Hematopoietic multipotent progenitor cell treated with erythropoietin and hydrocortisone succinate and interleukin-3 and kit ligand, for 17 days (in vitro differentiated cells): ENCODE data around the gene FAM219B.
"Not testable (repeated sequence)": the region's sequence is repeated elsewhere in the genome, so short reads cannot be mapped to it uniquely, and the experiment has no call there.

ENCODE experiments used
- DNase-seq: peaks from one replicate; pipeline ENCODE4 v3.0.0-alpha.2; 2015; ENCODE audit warnings: low spot score

FAM219B gene

DNA sequence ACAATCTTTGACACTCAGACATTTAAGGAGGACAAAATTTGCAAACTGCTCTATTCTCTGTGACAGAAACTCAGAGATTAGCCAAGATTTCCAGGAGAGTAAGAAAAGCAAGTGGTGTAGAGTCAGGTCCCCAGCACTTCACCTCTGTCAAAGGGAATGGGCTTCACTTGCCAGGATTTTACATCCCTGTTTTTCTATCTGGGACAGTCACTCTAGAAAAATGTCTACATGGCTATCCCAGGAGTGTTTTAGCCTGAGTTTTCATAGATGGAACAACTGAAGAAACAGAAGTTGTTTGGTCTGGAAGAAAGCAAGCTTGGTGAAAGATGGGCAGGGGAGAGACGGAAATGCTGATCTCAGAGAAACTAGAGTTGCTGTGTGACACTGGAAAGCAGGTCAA is 3.0 kb downstream of the FAM219B start:
- no peak for DNase-seq

DNA sequence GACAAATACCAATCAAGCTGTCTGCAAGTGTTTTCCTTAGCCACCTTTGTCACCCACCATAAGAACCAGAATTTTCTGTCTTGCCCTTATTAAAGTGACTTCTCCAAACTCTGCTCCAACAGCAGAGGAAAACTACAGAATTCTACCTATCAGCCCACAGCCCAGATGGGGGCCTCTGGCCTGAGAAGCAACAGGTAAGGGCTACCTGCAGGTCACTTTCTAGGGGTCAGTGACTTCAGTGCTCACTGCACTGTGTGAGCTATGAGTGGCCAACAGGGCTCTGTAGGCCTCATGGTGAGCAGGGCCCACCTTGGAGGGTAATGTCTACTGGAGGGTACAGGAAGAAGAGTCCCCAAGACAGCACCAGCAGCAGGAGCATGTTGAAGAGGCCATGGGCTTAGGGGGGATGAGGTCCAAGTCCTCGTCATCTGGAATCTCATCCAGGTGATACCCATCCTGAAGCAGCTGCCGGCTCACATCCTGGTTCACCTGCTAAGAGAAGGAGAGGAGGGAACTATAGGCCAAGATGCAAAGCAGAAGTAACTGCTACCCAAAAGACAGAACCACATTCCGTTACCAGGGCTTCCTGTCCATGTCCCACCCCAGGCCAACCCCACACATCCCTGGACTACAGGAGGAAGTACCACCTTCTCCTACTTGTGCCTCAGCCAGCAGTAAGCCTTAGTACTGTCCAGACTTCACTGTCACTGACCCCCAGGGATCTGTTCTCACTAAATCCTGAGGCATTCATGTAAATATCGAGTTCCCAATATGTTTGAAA is 4.2 kb downstream of the FAM219B start:
- no peak for DNase-seq

DNA sequence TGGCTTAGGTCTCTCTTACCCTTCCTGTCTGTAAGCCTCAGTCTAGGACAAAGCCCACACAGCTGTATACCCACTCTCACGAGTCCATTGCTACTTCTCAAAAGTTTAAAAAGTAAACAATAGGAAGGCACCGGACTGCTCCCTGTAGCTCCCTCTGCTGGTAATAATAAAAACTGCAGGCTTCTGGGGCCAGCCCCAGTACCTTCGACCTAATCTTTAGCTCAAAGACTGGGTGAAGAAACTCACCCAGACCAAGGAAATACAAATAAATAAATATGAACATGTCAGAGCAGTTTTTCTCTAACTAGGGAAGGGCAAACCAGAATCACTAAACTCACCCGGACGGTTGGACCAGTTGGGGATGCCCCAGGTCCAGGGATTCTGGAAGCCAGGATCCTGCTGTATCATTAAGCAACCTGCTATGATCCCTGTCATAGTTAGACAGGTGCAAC is 5.0 kb downstream of the FAM219B start:
- DNase-seq, result peak; percentile 81

DNA sequence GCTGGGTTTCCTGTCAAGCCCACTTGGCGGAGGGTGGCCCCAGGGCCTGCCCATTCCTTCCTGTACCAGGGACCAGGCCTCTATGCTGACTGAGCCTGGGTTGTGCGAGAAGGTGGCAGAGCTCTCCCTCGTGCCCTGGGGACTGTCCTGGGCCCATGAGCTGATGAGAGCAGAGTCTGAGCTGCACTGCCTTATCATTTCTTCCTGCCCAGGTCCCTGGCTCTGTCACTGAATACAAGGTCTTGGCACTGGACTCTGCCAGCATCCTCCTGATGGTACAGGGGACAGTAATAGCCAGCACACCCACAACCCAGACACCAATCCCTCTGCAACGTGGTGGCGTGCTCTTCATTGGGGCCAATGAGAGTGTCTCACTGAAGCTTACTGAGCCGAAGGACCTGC is 9.3 kb downstream of the FAM219B start:
- DNase-seq, result no peak

DNA sequence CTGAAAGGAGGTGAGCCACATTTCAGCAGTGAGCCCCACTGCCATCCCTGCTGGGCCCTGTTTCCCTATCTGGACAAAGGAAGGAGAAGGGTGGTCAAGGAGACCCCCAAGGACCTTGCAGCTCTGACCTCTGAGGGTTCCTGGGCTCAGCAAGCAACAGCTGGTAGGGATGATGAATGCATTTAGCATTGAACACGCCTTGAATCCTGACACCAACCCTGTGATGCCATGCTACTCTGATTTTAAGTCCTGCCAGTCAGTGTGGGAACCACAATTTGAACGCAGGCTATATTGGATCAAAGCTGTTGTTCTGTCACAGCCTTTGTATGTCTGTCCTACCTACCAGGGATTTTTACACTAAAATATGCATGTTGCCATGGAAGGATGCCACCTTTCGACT is 10.3 kb downstream of the FAM219B start:
- DNase-seq, result no peak

DNA sequence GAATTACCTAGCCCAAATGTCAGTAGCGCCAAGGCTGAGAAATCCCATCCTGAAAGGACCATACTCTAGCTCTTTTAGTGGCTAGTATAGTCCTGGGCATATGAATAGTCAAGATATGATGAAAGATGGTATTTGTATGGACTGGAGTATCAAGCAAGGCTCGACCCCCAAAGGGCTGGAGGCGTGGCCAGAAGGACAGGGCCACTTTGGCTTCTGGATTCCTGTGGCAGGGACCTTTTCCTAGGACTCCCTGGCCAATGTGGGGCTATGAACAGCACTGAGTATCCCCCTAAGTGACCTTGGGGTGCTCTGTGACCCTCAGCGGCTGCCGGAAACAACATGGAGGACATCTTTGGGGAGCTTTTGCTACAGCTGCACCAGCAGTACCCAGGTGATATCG is 10.8 kb downstream of the FAM219B start:
- DNase-seq, result no peak

DNA sequence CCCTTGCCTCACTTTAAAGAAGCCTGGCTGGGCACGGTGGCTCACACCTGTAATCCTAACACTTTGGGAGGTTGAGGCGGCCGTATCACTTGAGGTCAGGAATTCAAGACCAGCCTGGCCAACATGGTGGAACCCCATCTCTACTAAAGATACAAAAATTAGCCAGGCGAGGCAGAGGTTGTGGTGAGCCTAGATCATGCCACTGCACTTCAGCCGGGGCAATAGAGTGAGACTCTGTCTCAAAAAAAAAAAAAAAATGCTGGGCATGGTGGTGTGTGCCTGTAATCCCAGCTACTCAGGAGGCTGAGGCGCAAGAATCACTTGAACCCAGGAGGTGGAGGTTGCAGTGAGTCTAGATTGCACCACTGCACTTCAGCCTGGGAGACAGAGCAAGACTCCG is 12.3 kb downstream of the FAM219B start:
- DNase-seq, result not testable (repeated sequence)

DNA sequence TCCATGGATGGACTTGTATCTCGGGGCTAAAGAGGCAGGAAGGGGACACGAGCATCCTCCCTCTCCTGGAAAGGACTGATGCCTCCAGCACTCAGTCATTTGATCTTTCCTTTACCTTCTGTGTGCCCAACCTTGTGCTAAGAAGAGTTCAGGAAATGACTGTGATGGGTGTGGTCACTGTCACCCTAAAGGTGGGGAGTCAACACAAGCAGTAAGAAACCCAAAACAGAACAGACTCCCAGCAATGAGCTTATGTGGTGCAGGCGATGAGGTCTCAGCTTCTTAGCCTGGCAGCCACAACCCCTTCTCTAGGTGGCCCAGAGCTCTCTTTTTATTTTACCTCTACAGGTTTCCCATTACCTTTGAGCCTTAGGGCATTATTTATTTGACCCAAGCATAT is 13.0 kb downstream of the FAM219B start:
- DNase-seq, result no peak

DNA sequence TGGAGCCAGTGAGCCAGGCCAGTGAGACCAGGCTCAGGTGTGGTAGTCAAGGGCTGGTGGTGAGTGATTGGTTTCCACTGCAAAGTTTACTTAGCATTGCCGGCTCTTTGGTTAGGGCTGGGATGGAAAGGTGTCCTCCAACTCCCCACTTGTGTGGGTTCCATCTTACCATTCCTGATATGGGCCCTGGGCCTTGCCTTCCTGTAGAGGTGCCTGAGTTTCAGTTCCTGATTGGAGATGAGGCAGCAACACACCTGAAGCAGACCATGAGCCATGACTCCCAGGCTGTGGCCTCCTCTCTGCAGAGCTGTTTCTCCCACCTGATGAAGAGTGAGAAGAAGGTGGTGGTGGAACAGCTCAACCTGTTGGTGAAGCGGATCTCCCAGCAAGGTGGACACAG is 13.7 kb downstream of the FAM219B start:
- DNase-seq, result no peak

DNA sequence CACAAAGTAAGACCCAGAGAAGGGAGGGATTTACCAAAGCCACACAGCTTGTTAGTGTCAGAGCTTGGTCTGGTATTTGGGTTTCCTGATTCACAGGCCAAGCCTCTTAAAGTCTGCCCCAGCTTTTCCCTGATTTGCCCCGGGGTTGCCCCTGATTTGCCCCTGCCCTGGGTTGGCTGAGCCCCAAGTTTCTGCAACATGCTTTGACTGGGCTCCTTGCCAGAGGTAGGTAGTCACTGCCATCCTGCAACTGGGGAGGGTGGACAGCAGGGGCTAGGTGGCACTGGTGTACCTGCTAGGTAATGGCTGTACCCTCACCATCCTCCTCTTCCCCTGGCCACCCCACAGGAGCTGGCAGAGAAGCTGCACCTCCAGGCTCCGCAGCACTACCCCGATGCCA is 14.3 kb downstream of the FAM219B start:
- DNase-seq, result no peak

DNA sequence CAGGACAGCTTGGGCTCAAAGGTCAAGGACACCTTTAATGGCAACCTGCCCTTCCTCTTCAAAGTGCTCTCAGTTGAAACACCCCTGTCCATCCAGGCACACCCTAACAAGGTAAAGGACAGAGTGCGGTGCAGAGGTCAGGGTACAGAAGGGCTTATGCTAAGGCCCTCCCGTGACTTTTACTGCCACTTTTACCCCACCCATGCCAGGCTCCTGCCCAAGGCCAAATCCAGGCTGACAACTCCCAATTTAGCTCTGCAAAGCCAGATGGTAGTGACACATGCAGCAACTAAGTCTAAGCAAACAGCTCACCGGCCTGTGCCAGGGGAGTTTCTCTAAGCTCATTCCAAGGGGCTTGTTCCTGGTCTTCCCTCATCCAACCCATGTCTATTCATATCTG is 15.2 kb downstream of the FAM219B start:
- DNase-seq, result no peak

DNA sequence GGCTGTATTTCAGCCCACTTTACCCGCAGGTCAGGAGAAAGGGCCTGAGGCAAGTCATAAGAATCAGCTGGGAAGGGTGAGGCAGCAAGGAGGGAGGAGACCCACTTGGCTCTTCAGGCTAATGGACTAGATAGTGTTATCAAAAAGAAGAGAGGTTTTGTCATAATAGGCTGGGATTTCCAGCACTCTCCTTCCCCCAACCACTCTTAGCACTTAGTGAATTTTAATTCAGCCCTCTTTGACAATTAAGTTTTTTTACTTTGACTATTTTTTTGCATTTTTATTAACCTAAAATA is 16.0 kb downstream of the FAM219B start:
- no peak for DNase-seq

DNA sequence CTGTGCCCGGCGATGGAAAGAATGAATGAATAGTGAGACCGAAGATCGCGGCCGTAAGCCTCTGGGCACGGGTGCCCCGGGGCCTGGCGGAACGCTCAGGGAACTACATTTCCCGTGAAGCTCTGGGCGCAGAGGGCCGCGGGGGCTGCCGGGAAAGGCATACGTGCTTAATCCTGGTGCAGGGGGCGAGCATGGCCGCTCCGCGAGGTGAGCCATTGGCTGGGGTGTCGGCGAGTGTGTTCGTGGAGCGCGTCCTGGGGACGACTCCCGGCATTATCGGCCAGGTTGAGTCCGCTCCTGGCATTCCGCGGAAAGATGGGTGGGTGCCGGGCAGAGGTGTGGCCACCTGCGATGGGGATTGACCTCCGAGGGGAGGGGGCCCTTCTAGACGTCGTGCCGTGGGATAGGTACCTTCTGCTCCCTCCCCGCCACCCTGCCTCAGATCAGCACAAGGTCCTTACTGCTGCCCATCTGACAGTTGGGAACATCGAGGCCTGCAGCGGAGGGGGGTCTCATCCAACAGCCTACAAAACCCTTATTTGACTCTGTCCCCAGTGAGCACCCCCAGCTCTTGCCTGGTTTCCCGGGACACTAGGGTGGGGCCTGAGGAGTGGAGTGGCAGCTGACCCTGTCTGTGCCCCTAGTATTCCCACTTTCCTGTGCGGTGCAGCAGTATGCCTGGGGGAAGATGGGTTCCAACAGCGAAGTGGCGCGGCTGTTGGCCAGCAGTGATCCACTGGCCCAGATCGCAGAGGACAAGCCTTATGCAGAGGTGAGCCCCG is 16.6 kb downstream of the FAM219B start, which contains the start of gene MPI:
Gene MPI, plus strand, starts transcription at position 160 of the 782 bp plus-strand sequence. Its CDS starts 32 bp downstream, at position 192.
- DNase-seq, result peak; percentile 66

DNA sequence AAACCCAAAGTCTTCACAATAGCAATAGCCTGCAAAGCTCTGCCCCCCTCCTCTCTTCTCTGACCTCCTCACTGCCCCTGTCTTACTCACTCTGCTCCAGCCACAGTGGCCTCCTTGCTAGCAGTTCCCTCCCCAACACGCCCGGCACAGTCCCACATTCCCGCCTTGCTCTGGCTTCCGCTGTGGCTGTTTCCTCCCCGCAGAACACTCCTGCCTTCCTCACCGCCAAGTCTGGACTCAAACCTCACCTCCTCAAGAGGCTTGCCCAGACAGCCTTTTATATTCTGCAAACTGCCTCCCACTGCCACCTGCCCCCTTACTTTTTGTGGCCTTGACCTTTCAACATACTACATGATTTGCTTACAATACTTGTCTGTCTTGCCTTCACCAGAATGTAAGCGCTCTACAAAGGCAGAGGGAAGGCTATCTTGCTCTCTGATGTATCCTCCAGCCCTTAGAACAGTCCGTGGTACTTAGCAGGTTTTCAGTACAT is 17.2 kb downstream of the FAM219B start:
- DNase-seq, result no peak

DNA sequence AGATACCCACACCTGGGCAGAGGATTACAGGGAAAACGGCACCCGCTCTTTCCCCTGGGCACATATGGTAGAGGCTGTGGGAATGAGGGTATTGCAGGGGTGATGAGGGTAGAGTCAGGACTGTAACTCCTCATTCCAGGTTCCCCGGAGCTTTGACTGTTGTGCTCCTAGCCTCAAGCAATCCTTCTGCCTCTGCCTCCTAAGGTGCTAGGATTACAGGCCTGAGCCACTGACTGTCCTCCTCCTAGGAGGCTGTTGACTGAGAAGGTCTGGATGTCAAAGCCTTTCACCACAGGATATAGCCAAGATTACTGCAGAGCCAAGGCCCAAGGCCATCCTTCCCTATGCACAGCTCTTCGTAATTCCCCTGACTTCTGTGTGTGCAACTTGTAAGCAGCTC is 17.9 kb downstream of the FAM219B start:
- no peak for DNase-seq

DNA sequence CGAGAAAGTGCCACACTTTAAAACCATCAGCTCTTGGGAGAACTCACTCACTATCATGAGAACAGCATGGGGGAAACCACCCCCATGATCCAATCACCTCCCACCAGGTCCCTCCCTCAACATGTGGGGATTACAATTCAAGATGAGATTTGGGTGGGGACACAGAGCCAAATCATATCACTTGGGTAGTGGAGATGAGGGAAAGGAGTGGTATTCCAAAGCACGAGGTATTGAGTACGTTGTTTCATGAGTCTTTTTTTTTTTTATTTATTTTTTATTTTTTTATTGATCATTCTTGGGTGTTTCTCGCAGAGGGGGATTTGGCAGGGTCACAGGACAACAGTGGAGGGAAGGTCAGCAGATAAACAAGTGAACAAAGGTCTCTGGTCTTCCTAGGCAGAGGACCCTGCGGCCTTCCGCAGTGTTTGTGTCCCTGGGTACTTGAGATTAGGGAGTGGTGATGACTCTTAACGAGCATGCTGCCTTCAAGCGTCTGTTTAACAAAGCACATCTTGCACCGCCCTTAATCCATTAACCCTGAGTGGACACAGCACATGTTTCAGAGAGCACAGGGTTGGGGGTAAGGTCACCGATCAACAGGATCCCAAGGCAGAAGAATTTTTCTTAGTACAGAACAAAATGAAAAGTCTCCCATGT is 19.0 kb downstream of the FAM219B start:
- not testable (repeated sequence) for DNase-seq

DNA sequence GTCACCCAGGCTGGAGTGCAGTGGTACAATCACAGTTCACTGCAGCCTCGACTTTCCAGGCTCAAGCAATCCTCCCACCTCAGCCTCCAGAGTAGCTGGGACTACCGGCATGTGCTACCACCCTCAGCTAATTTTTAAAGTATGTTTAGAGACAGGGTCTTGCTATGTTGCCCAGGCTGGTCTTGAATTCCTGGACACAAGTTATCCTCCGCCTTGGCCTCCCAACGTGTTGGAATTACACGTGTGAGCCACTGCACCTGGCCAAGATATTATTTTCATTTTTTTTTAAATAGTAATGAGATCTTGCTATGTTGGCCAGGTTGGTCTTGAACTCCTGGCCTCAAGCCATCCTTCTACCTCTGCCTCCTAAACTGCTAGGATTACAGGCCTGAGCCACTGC is 21.2 kb downstream of the FAM219B start:
- no peak for DNase-seq

DNA sequence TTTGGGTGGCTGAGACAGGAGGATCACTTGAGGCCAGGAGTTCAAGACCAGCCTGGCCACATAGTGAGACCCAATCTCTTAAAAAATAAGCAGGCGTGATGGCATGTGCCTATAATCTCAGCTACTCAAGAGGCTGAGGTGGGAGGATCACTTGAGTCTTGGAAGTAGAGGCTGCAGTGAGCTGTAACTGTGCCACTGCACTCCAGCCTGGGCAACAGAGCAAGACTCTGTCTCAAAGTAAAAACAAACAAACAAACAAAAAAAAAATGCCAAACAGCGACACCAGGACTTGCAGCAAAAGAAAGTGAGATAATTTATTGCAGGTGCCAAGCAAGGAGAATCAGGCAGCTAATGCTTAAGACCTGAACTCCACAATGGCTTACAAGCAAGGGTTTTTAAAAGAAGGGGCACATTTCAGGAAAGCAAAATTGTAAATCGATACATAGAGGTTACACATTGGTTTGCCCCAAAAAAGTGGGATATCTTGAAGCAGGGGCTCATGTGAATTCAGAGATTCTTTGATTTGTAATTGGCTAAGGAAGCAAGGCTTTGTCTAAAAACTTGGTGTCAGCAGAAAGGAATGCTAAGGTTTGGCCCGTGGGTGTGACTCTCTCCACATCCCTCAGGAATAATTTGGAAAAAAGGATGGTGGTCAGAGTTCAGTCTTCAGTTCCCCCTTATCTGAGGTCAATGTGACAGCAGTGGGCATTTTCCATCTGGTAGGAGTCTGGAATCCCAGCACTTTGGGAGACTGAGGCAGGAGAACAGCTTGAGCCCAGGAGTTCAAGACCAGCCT is 22.0 kb downstream of the FAM219B start:
- DNase-seq, result no peak

DNA sequence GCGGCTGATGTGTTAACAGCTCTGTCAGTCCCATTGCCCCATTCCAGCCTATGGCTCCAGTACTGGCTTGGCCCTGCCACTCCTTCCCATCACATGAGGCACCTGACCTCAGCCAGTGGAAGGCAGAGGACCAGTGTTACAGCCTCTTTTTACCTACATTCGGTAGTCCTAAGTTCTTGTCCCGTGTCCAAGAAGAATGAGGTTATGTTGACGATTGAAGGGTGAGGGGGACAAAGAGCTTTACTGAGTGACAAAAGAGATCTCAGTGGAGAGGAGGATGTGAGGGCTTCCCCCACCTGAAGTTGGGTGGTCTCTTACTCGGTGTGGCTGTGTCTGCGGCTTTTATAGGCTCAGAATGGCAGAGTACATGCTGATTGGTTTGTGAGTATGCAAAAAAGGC is 24.1 kb downstream of the FAM219B start:
- no peak for DNase-seq

DNA sequence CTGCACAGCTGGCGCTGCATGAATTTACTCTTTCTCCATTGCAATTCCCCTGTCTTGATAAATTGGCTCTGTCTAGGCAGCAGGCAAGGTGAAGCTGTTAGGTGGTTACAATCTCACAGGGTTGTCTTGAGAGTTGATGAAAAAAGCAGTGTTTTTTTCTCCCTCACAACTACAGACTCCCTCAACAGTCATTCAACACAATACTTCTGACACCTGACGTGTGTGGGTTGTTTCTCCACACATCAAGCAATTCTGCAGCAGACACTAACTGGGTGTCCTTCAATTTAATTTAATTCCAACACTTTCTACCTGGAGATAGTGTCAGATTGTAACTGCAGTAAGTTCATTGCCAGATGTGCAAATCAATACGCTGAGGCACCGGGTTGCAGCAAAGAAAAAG is 28.4 kb downstream of the FAM219B start:
- no peak for DNase-seq

DNA sequence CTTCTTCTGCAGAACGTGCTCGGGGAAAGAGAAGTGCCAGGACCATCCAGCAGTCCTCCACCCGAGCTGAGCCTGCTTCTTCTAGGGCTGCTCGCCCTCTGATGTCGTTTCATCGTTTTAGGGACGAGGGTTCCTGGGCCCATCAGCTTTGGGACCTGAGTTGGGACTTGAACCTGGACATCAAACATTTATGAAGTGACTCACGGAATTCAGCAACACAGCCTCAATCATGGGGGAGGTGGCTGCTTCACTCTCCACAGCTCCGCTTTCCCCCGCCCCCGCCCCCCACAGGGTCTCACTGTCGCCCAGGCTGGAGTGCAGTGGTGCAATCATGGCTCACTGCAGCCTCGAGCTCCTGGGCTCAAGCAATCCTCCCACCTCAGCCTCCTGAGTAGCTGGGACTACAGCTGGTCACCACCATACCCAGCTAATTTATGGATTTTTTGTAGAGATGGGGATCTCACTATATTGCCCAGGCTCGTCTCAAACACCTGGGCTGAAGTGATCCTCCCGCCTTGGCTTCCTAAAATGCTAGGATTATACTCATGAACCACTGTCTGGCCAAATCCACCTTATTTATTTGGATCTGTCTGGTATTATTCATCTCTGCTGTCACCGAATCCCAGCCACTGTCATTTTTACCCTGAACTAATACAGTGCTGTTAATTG is 32.8 kb downstream of the FAM219B start:
- no peak for DNase-seq
